ENCODE data around the gene APC.
"Not testable (repeated sequence)": the region's sequence is repeated elsewhere in the genome, so short reads cannot be mapped to it uniquely, and the experiment has no call there.

Gene APC

DNA sequence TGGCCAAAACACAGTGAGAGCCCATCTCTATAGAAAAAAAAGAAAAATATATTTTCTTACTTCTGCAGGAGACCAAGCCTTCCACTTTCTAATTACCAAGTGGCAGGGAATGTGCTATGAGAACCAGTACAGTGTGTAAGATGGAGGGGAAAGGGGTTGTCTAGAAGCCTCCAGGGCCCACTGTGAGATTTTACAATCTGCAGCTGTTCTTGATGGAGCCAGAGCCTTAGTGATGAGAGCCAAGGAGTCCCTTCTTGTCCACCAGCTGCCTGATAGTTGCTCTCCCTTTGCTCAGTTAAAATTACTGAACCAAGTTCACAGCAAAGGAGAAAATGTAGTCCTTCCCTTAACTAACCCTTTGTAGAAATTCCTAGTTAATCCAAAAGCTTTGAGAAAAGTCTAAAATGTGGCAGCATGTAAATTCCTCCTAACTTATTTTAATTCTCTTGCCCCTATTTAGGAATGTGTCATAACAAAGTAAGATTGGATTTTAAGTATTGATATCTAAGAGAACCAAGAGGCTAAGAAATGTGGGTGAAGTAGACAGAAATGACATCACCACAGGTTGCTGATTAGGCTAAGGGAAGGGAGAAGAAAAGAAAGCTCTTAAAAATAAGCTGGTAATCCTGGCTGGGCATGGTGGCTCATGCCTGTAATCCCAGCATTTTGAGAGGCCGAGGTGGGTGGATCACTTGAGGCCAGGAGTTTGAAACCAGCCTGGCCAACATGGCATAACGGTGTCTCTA, 142.7 kb downstream of the APC start:
- no peak for DNase-seq (ENCODE audit: low read depth)
- TF ChIP-seq, protein P1, sequence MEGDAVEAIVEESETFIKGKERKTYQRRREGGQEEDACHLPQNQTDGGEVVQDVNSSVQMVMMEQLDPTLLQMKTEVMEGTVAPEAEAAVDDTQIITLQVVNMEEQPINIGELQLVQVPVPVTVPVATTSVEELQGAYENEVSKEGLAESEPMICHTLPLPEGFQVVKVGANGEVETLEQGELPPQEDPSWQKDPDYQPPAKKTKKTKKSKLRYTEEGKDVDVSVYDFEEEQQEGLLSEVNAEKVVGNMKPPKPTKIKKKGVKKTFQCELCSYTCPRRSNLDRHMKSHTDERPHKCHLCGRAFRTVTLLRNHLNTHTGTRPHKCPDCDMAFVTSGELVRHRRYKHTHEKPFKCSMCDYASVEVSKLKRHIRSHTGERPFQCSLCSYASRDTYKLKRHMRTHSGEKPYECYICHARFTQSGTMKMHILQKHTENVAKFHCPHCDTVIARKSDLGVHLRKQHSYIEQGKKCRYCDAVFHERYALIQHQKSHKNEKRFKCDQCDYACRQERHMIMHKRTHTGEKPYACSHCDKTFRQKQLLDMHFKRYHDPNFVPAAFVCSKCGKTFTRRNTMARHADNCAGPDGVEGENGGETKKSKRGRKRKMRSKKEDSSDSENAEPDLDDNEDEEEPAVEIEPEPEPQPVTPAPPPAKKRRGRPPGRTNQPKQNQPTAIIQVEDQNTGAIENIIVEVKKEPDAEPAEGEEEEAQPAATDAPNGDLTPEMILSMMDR (IDR thresholded peaks at IDR 0.05; ENCODE audit: low read length, missing control alignments): no peak
- H3K4me3 ChIP-seq (replicated peaks; ENCODE audit: low read depth, low read length): no peak overlapping the region

DNA sequence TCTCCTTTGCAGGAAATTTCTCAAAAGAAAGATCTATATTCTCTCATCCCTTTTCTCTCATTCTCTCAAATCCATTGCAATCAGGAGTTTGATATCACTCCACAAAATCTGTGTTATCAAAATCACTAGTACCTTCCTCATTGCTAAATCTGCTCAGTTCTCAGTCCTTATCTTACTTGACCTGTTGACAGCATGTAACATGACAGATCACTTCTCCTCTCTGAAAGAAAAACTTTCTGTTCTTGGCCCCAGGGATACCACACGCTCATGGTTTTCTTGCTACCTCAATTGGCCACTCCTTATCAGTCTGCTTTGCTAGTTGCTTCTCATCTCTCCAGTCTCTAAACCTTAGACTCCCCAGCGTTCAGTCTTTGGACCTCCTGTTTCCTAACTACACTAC, 145.5 kb downstream of the APC start:
- DNase-seq (ENCODE audit: low read depth): no peak
- TF ChIP-seq, protein P1 (IDR thresholded peaks at IDR 0.05; ENCODE audit: low read length, missing control alignments): no peak
- H3K4me3 ChIP-seq (replicated peaks; ENCODE audit: low read depth, low read length): no peak overlapping the region

DNA sequence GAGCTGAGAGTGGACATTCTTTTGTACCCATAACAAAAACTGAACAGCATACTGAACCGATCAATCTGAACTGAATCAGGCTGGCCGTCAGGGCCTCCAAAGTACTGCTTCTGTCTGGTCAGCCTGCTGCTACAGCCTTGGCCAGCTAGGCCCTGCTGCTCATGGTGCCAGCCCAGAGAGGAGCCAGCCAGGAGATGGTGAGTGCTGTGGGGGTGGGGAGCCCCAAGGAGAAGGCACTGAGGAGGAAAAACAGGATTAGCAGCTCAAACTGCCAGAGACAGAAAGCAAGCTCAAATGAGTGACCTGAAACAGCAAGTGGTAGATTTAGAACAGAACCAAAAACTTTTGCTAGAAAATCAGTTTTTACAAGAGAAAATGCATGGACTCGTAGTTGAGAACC, 147.3 kb downstream of the APC start:
- no peak for DNase-seq (ENCODE audit: low read depth)
- TF ChIP-seq, protein P1 (IDR thresholded peaks at IDR 0.05; ENCODE audit: low read length, missing control alignments): no peak
- H3K4me3 ChIP-seq (replicated peaks; ENCODE audit: low read depth, low read length): no peak overlapping the region

DNA sequence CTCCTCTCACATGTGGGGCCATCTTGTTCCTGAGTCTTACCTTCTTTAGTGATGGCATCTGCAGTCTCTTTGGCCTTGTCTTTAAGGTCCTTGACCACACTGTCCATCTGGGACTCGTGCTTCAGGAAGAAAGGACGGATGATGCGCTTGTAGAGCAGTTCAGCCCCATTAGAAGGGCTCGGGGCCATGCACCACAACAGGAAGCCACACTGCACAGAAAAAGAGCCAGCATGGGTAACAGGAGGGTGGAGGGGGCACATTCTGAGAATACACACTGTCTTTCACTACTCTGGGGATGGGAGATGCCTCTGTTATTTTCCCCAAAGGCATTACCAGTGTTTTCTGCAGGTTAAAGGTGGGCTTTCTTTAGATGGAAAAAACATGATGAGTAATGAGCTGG, 149.3 kb downstream of the APC start:
- DNase-seq (ENCODE audit: low read depth): no peak
- no peak overlapping the region for H3K4me3 ChIP-seq (replicated peaks; ENCODE audit: low read depth, low read length)
- TF ChIP-seq, protein P1 (IDR thresholded peaks at IDR 0.05; ENCODE audit: low read length, missing control alignments): no peak

DNA sequence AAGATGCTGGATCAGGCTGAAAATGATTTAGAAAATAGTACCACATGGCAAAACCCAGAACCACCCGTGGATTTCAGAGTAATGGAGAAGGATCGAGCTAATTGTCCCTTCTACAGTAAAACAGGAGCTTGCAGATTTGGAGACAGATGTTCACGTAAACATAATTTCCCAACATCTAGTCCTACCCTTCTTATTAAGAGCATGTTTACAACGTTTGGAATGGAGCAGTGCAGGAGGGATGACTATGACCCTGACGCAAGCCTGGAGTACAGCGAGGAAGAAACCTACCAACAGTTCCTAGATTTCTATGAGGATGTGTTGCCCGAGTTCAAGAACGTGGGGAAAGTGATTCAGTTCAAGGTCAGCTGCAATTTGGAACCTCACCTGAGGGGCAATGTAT, 154.4 kb downstream of the APC start:
- not testable (repeated sequence) for DNase-seq (ENCODE audit: low read depth); H3K4me3 ChIP-seq (replicated peaks; ENCODE audit: low read depth, low read length)

DNA sequence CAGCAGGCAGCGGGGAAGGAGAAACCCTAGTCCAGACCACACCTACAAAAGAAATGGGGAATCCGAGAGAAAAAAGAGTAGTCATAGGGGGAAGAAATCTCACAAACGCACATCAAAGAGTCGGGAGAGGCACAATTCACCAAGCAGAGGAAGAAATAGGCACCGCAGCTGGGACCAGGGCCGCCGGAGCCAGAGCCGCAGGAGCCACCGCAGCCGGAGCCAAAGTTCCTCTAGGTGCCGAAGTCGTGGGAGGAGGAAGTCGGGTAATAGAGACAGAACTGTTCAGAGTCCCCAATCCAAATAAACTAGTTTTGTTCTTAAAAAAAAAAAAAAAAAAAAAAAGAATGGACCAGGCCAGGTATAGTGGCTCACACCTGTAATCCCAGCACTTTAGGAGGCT, 155.1 kb downstream of the APC start:
- TF ChIP-seq, protein P1 (IDR thresholded peaks at IDR 0.05; ENCODE audit: low read length, missing control alignments): no peak
- H3K4me3 ChIP-seq (replicated peaks; ENCODE audit: low read depth, low read length): no peak overlapping the region
- no peak for DNase-seq (ENCODE audit: low read depth)

DNA sequence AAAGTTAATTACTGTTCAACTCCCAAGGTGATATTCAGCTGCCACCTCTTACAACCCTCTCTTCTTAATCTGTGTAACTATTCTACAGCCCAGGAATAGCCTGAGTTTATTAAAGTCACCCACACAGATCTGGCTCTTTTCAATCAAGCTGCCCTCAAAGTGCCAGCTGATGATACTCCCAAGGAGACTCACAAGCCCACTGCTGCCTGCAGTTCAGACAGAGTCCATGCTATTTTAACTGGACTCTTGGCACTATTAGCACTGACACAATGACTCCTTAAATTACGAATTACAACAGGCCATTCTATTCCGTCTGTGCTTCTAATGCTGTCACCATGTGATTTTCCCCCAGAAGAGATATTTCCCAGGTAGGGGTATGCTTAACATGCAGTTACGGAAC, 158.0 kb downstream of the APC start:
- H3K4me3 ChIP-seq (replicated peaks; ENCODE audit: low read depth, low read length): no peak overlapping the region
- TF ChIP-seq, protein P1 (IDR thresholded peaks at IDR 0.05; ENCODE audit: low read length, missing control alignments): no peak
- no peak for DNase-seq (ENCODE audit: low read depth)
